GM12891 (cell line): Measurements from ENCODE around the gene TACR2.

Experiments used
- DNase-seq: peaks from one replicate; pipeline ENCODE4 v3.0.0; 2011; ENCODE audit warnings: low spot score; ENCODE audit not compliant: insufficient read length
- FAIRE-seq: peaks from 2 replicates; lab custom pipeline; 2011; peaks lifted over from hg19 to GRCh38; lab: Jason Lieb, UNC
- PAX5 ChIP-seq: IDR thresholded peaks from 2 replicates; pipeline ENCODE4 v1.6.1; 2011; ENCODE audit warnings: low read length, moderate library complexity, mild to moderate bottlenecking; ENCODE audit not compliant: insufficient read depth, severe bottlenecking
- POLR2A ChIP-seq: IDR thresholded peaks from 2 replicates; pipeline ENCODE4 v1.6.1; 2011; ENCODE audit warnings: low read depth, low read length, control low read depth
- POLR2AphosphoS5 ChIP-seq: IDR thresholded peaks from 2 replicates; pipeline ENCODE4 v1.6.1; 2011; ENCODE audit warnings: low read depth, low read length, control low read depth
- POU2F2 ChIP-seq: IDR thresholded peaks from 2 replicates; pipeline ENCODE4 v1.6.1; 2011; ENCODE audit warnings: low read depth, mild to moderate bottlenecking, control low read depth, low read length, moderate library complexity
- SPI1 ChIP-seq: IDR thresholded peaks from 2 replicates; pipeline ENCODE4 v1.6.1; 2011; ENCODE audit warnings: low read depth, low read length, control low read depth
- TAF1 ChIP-seq: IDR thresholded peaks from 2 replicates; pipeline ENCODE4 v1.6.1; 2011; ENCODE audit warnings: low read depth, low read length, control low read depth

The TACR2 gene

GRCh38 chr10:69397972-69398371 lies 18.7 kb downstream of the TACR2 start:
- no peak for FAIRE-seq

GRCh38 chr10:69394020-69394419 lies 22.7 kb downstream of the TACR2 start:
- DNase-seq = no peak
- TF ChIP-seq POLR2AphosphoS5 = no peak
- TF ChIP-seq POU2F2 = no peak
- TF ChIP-seq POLR2A = no peak
- no peak for TF ChIP-seq SPI1
- TF ChIP-seq TAF1 = no peak
- TF ChIP-seq PAX5 = no peak
- no peak for FAIRE-seq

More at GRCh38 chr10:69397972-69398371, 18.7 kb downstream of the TACR2 start:
- no peak for DNase-seq
- TF ChIP-seq SPI1 (no peak), TAF1 (no peak), POU2F2 (no peak), POLR2A (no peak), POLR2AphosphoS5 (no peak), PAX5 (no peak)

- FAIRE-seq (peak; percentile 85), DNase-seq (peak; percentile 82)
- no peak for TF ChIP-seq POLR2A
- TF ChIP-seq SPI1 = no peak
- 0 out of 2 replicates have a peak, but pooled peaks have one; percentile 6 for TF ChIP-seq POU2F2
These were observed 24.2 kb downstream of the TACR2 start for GRCh38 chr10:69392481-69393000.

- TF ChIP-seq TAF1 (no peak), PAX5 (no peak), POLR2A (no peak), POU2F2 (no peak), SPI1 (no peak), POLR2AphosphoS5 (no peak)
- DNase-seq (no peak), FAIRE-seq (no peak)
These were observed 25.6 kb downstream of the TACR2 start for GRCh38 chr10:69391158-69391557.

- FAIRE-seq = no peak
- TF ChIP-seq PAX5 = no peak
- TF ChIP-seq POU2F2 = no peak
- TF ChIP-seq SPI1 = no peak
- TF ChIP-seq TAF1 = no peak
- no peak for TF ChIP-seq POLR2A
- no peak for DNase-seq
These were observed 26.8 kb downstream of the TACR2 start for GRCh38 chr10:69389827-69390490.

- TF ChIP-seq POLR2A (no peak), POLR2AphosphoS5 (no peak), PAX5 (no peak), TAF1 (no peak), POU2F2 (no peak), SPI1 (no peak)
- FAIRE-seq (no peak), DNase-seq (no peak)
These were observed 28.2 kb downstream of the TACR2 start for GRCh38 chr10:69388488-69388887.

- no peak for TF ChIP-seq SPI1
- no peak for TF ChIP-seq POLR2AphosphoS5
- TF ChIP-seq POLR2A = no peak
- no peak for TF ChIP-seq TAF1
- no peak for TF ChIP-seq PAX5
- no peak for FAIRE-seq
- no peak for DNase-seq
These were observed 29.2 kb downstream of the TACR2 start for GRCh38 chr10:69387500-69387899.

- FAIRE-seq (no peak), DNase-seq (no peak)
- TF ChIP-seq POLR2AphosphoS5 (no peak), TAF1 (no peak), POU2F2 (no peak), POLR2A (no peak), SPI1 (no peak), PAX5 (no peak)
These were observed 31.0 kb downstream of the TACR2 start for GRCh38 chr10:69385454-69386350.

GRCh38 chr10:69384320-69384719 lies 32.4 kb downstream of the TACR2 start:
- FAIRE-seq (no peak), DNase-seq (no peak)
- TF ChIP-seq PAX5 = no peak
- TF ChIP-seq POLR2A = no peak
- no peak for TF ChIP-seq POLR2AphosphoS5
- TF ChIP-seq SPI1 = no peak
- no peak for TF ChIP-seq TAF1
- no peak for TF ChIP-seq POU2F2

GRCh38 chr10:69383558-69383957 lies 33.2 kb downstream of the TACR2 start:
- DNase-seq = no peak
- no peak for TF ChIP-seq POLR2A
- no peak for TF ChIP-seq SPI1
- TF ChIP-seq POLR2AphosphoS5 = no peak
- no peak for TF ChIP-seq PAX5
- no peak for TF ChIP-seq TAF1
- TF ChIP-seq POU2F2 = no peak
- FAIRE-seq = no peak
